ENCODE measurements around the gene DENND1A.

DNA sequence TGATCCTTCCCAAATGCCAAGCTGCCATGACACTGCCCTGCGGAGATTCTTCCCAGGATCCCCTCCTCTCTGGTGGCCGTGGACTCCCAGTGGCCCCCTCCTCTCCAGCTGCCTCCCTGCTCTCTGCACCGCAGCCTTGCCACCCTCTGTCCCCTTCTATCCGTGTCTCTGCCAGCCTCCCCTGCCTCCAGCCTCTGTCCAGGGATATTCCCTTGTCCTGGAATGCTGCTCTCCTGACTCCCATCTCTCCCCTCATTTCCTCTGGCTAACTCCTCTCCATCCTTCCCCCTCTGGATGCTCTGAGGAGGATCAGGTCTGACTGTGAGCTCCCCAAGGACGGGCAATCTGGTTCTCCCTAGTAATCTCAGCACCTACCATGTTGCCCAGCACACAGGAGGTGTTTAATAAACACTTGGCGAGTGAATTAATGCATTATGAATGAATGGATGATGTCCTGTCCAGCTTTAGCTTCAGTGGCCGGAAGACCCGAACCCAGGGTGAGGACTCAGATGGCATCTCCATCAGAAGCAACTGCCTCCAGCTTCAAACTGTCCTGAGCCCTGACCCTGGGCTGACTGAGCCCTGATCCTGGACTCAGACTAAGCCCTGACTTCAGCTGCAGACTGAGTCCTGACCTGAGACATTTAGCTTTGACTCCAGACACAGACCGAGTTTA lies 581.5 kb downstream of the DENND1A start:
- TF ChIP-seq CTCF (IDR thresholded peaks at IDR 0.05) (no peak), POLR2A (IDR thresholded peaks at IDR 0.05) (no peak)

Measured in heart left ventricle (tissue), 13 donors.